ENCODE measurements around the gene DHRS3. TPM values are rescaled to one million over a fixed set of nuclear protein-coding genes. Genes with fewer than 3 reads are reported as not detected.

DHRS3 gene
- total RNA-seq, 6 donors from 2014 or later = 84.9 to 154 (median 119) TPM

GRCh38 chr1:12621346-12622335 lies 3.6 kb upstream of the DHRS3 start:
- Histone ChIP-seq H3K9me3 (no peaks in the 10 kb centered on the region), H3K4me3 (no peak overlapping the region), H3K36me3 (no peaks in the 10 kb centered on the region), H3K27me3 (no peaks in the 10 kb centered on the region), H3K4me1 (peaks cover 23 to 42% (median 28%) of the 10 kb centered on the region in 4 donors), H3K27ac (peak overlapping the region in 1 of 4 donors; percentile 7)
- DNase-seq = no peak
- no peak for TF ChIP-seq CTCF (IDR thresholded peaks at IDR 0.05)
- ATAC-seq (ENCODE audit: low FRiP score in 2 of 2) = no peak
- WGBS, 2 donors = 79 to 80% methylated on average over 12 to 15 of the region's 15 CpGs

- Histone ChIP-seq H3K4me3 (no peak overlapping the region), H3K36me3 (no peaks in the 10 kb centered on the region), H3K9me3 (no peaks in the 10 kb centered on the region), H3K4me1 (peaks cover 23 to 42% (median 34%) of the 10 kb centered on the region in 4 donors), H3K27me3 (no peaks in the 10 kb centered on the region), H3K27ac (no peak overlapping the region)
- 92 to 94% methylated on average over 8 of the region's 8 CpGs for WGBS, 2 donors
- DNase-seq (no peak), ATAC-seq (ENCODE audit: low FRiP score in 2 of 2) (no peak)
- TF ChIP-seq EP300 (IDR thresholded peaks at IDR 0.05) = no peak
- TF ChIP-seq CTCF (IDR thresholded peaks at IDR 0.05) = no peak
- no peak for TF ChIP-seq POLR2A (IDR thresholded peaks at IDR 0.05)
- no peak for TF ChIP-seq POLR2AphosphoS5 (IDR thresholded peaks at IDR 0.05)
Measured at GRCh38 chr1:12620931-12621330, 2.9 kb upstream of the DHRS3 start.

GRCh38 chr1:12620488-12620865 lies 2.5 kb upstream of the DHRS3 start:
- Histone ChIP-seq H3K27ac (no peak overlapping the region), H3K4me3 (no peak overlapping the region), H3K36me3 (no peaks in the 10 kb centered on the region), H3K9me3 (no peaks in the 10 kb centered on the region), H3K27me3 (no peaks in the 10 kb centered on the region), H3K4me1 (peaks cover 24 to 43% (median 39%) of the 10 kb centered on the region in 4 donors)
- ATAC-seq (ENCODE audit: low FRiP score in 2 of 2) (no peak), DNase-seq (no peak)
- TF ChIP-seq EP300 (IDR thresholded peaks at IDR 0.05) (no peak), CTCF (IDR thresholded peaks at IDR 0.05) (no peak), POLR2AphosphoS5 (IDR thresholded peaks at IDR 0.05) (no peak), POLR2A (IDR thresholded peaks at IDR 0.05) (no peak)
- 49 to 50% methylated on average over 4 of the region's 4 CpGs for WGBS, 2 donors

GRCh38 chr1:12619792-12620487 lies 1.9 kb upstream of the DHRS3 start:
- DNase-seq (peak; percentile 90), ATAC-seq (ENCODE audit: low FRiP score in 2 of 2) (peak; percentile 86 to 87)
- Histone ChIP-seq H3K27me3 (no peaks in the 10 kb centered on the region), H3K27ac (peak overlapping the region; percentile 86 to 99 (median 92)), H3K9me3 (no peaks in the 10 kb centered on the region), H3K36me3 (no peaks in the 10 kb centered on the region), H3K4me3 (peak overlapping the region in 3 of 4 donors; percentile 74 to 79 (median 75)), H3K4me1 (peaks cover 30 to 48% (median 43%) of the 10 kb centered on the region in 4 donors)
- 22 to 25% methylated on average over 13 to 23 of the region's 23 CpGs for WGBS, 2 donors
- TF ChIP-seq CTCF (IDR thresholded peaks at IDR 0.05) (peak; percentile 94 to 98 (median 96)), POLR2A (IDR thresholded peaks at IDR 0.05) (peak in 1 of 4 donors; percentile 6), EP300 (IDR thresholded peaks at IDR 0.05) (no peak), POLR2AphosphoS5 (IDR thresholded peaks at IDR 0.05) (peak in 1 of 2 donors; percentile 29)
